ENCODE data around the gene DNAJC2. TPM values are rescaled to one million over a fixed set of nuclear protein-coding genes. Genes with fewer than 3 reads are reported as not detected.
"Not testable (repeated sequence)": the region's sequence is repeated elsewhere in the genome, so short reads cannot be mapped to it uniquely, and the experiment has no call there.

DNAJC2 gene
- total RNA-seq, 1 experiment from 2014 or later, result 71.6 TPM

GRCh38 chr7:103280803-103281155, 63.8 kb downstream of the DNAJC2 start:
- H3K9me3 ChIP-seq; H3K27me3 ChIP-seq (replicated peaks; ENCODE audit: control insufficient read depth, insufficient read depth, low read length); H3K36me3 ChIP-seq (ENCODE audit: control insufficient read depth, insufficient read depth, low read length); H3K4me1 ChIP-seq; intact Hi-C loops (cut with micrococcal nuclease; ENCODE audit: unreplicated experiment); DNase-seq; H3K9me3 Mint-ChIP-seq (ENCODE audit: unreplicated experiment); H3K4me1 Mint-ChIP-seq (ENCODE audit: low read depth, unreplicated experiment); CTCF ChIA-PET; H3K36me3 Mint-ChIP-seq (ENCODE audit: insufficient read depth, unreplicated experiment); H3K27ac Mint-ChIP-seq (ENCODE audit: unreplicated experiment); H3K27me3 Mint-ChIP-seq (ENCODE audit: insufficient read depth, unreplicated experiment); BruUV-seq (replicated peaks); POLR2A ChIA-PET: not testable (repeated sequence)
- peak overlapping the region; percentile 80 for H3K4me3 Mint-ChIP-seq (ENCODE audit: unreplicated experiment)
- peak overlapping the region; percentile 44 for H3K4me3 ChIP-seq (ENCODE audit: low read depth, low read length)

- H3K9me3 Mint-ChIP-seq (ENCODE audit: unreplicated experiment); H3K4me1 Mint-ChIP-seq (ENCODE audit: low read depth, unreplicated experiment); BruUV-seq (replicated peaks); H3K27me3 ChIP-seq (replicated peaks; ENCODE audit: control insufficient read depth, insufficient read depth, low read length); H3K27me3 Mint-ChIP-seq (ENCODE audit: insufficient read depth, unreplicated experiment); H3K36me3 Mint-ChIP-seq (ENCODE audit: insufficient read depth, unreplicated experiment); H3K36me3 ChIP-seq (ENCODE audit: control insufficient read depth, insufficient read depth, low read length); H3K4me1 ChIP-seq; intact Hi-C loops (cut with micrococcal nuclease; ENCODE audit: unreplicated experiment); H3K9me3 ChIP-seq; POLR2A ChIA-PET: not testable (repeated sequence)
- H3K4me3 ChIP-seq (ENCODE audit: low read depth, low read length), result peak overlapping the region; percentile 44
- peak overlapping the region; percentile 5 for H3K27ac Mint-ChIP-seq (ENCODE audit: unreplicated experiment)
- H3K4me3 Mint-ChIP-seq (ENCODE audit: unreplicated experiment), result peak overlapping the region; percentile 80
- CTCF ChIA-PET, result interaction anchor here (0.6 kb wide), 1 partner anchor 181 kb away, joined by 3 read pairs; no protein-coding TSS in a partner anchor
- peak; percentile 71 to 77 for DNase-seq
Measured at GRCh38 chr7:103279963-103280802, 64.4 kb downstream of the DNAJC2 start.

GRCh38 chr7:103279636-103279962, 65.0 kb downstream of the DNAJC2 start:
- H3K9me3 ChIP-seq; intact Hi-C loops (cut with micrococcal nuclease; ENCODE audit: unreplicated experiment); H3K36me3 ChIP-seq (ENCODE audit: control insufficient read depth, insufficient read depth, low read length); H3K27ac Mint-ChIP-seq (ENCODE audit: unreplicated experiment); H3K36me3 Mint-ChIP-seq (ENCODE audit: insufficient read depth, unreplicated experiment); DNase-seq; H3K4me1 Mint-ChIP-seq (ENCODE audit: low read depth, unreplicated experiment); POLR2A ChIA-PET; H3K27me3 ChIP-seq (replicated peaks; ENCODE audit: control insufficient read depth, insufficient read depth, low read length); H3K9me3 Mint-ChIP-seq (ENCODE audit: unreplicated experiment); BruUV-seq (replicated peaks); H3K27me3 Mint-ChIP-seq (ENCODE audit: insufficient read depth, unreplicated experiment); H3K4me1 ChIP-seq: not testable (repeated sequence)
- peak overlapping the region; percentile 44 for H3K4me3 ChIP-seq (ENCODE audit: low read depth, low read length)
- H3K4me3 Mint-ChIP-seq (ENCODE audit: unreplicated experiment), result peak overlapping the region; percentile 80
- CTCF ChIA-PET, result interaction anchor here (0.6 kb wide), 1 partner anchor 181 kb away, joined by 3 read pairs; no protein-coding TSS in a partner anchor

DNA sequence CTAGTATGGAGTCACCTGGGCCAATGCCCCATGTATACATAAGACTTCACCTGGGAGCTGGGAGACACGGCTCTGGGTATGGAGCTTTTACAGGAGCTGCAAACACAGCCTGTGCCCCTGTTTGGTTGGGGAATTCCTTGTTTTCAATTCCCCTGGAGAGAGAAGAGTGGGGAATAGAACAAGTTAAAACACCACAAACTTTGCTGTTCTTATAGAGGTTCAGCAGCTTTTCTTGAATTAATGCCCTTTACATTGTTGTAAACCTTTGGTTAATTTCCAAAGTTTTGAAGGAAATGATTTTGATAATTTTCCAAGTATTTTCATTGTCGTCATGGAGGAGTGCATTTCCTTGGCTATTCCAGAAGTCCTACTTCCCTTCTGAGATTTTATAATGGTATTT, 66.4 kb downstream of the DNAJC2 start:
- H3K4me3 ChIP-seq (ENCODE audit: low read depth, low read length); H3K27ac Mint-ChIP-seq (ENCODE audit: unreplicated experiment); H3K27me3 Mint-ChIP-seq (ENCODE audit: insufficient read depth, unreplicated experiment); H3K4me3 Mint-ChIP-seq (ENCODE audit: unreplicated experiment); H3K4me1 ChIP-seq; H3K36me3 ChIP-seq (ENCODE audit: control insufficient read depth, insufficient read depth, low read length); H3K9me3 ChIP-seq; POLR2A ChIA-PET; intact Hi-C loops (cut with micrococcal nuclease; ENCODE audit: unreplicated experiment); H3K9me3 Mint-ChIP-seq (ENCODE audit: unreplicated experiment); H3K4me1 Mint-ChIP-seq (ENCODE audit: low read depth, unreplicated experiment); H3K27me3 ChIP-seq (replicated peaks; ENCODE audit: control insufficient read depth, insufficient read depth, low read length); BruUV-seq (replicated peaks); CTCF ChIA-PET; DNase-seq; H3K36me3 Mint-ChIP-seq (ENCODE audit: insufficient read depth, unreplicated experiment): not testable (repeated sequence)

DNA sequence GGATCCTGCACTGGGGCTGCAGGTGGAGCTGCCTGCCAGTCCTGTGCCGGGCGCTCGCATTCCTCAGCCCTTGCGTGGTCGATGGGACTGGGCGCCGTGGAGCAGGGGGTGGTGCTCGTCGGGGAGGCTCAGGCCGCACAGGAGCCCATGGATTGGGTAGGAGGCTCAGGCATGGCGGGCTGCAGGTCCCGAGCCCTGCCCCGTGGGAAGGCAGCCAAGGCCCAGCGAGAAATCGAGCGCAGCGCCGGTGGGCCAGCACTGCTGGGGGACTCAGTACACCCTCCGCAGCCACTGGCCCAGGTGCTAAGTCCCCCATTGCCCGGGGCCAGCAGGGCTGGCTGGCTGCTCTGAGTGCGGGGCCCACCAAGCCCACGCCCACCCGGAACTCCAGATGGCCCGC, 69.7 kb downstream of the DNAJC2 start:
- H3K4me1 Mint-ChIP-seq (ENCODE audit: low read depth, unreplicated experiment); H3K36me3 Mint-ChIP-seq (ENCODE audit: insufficient read depth, unreplicated experiment); POLR2A ChIA-PET; DNase-seq; H3K27me3 ChIP-seq (replicated peaks; ENCODE audit: control insufficient read depth, insufficient read depth, low read length); H3K4me1 ChIP-seq; H3K4me3 ChIP-seq (ENCODE audit: low read depth, low read length); BruUV-seq (replicated peaks); H3K9me3 ChIP-seq; H3K27ac Mint-ChIP-seq (ENCODE audit: unreplicated experiment); intact Hi-C loops (cut with micrococcal nuclease; ENCODE audit: unreplicated experiment); CTCF ChIA-PET; H3K9me3 Mint-ChIP-seq (ENCODE audit: unreplicated experiment); H3K36me3 ChIP-seq (ENCODE audit: control insufficient read depth, insufficient read depth, low read length); H3K27me3 Mint-ChIP-seq (ENCODE audit: insufficient read depth, unreplicated experiment); H3K4me3 Mint-ChIP-seq (ENCODE audit: unreplicated experiment): not testable (repeated sequence)

- intact Hi-C loops (cut with micrococcal nuclease; ENCODE audit: unreplicated experiment); POLR2A ChIA-PET; BruUV-seq (replicated peaks); H3K4me3 ChIP-seq (ENCODE audit: low read depth, low read length); H3K27ac Mint-ChIP-seq (ENCODE audit: unreplicated experiment); DNase-seq; H3K27me3 Mint-ChIP-seq (ENCODE audit: insufficient read depth, unreplicated experiment); H3K9me3 Mint-ChIP-seq (ENCODE audit: unreplicated experiment); CTCF ChIA-PET; H3K4me1 Mint-ChIP-seq (ENCODE audit: low read depth, unreplicated experiment); H3K9me3 ChIP-seq; H3K36me3 Mint-ChIP-seq (ENCODE audit: insufficient read depth, unreplicated experiment); H3K4me1 ChIP-seq; H3K36me3 ChIP-seq (ENCODE audit: control insufficient read depth, insufficient read depth, low read length); H3K27me3 ChIP-seq (replicated peaks; ENCODE audit: control insufficient read depth, insufficient read depth, low read length); H3K4me3 Mint-ChIP-seq (ENCODE audit: unreplicated experiment): not testable (repeated sequence)
Measured at GRCh38 chr7:103273374-103273773, 71.2 kb downstream of the DNAJC2 start.

- H3K36me3 ChIP-seq (ENCODE audit: control insufficient read depth, insufficient read depth, low read length); H3K4me1 ChIP-seq; H3K9me3 ChIP-seq; H3K4me3 ChIP-seq (ENCODE audit: low read depth, low read length); H3K4me3 Mint-ChIP-seq (ENCODE audit: unreplicated experiment); POLR2A ChIA-PET; intact Hi-C loops (cut with micrococcal nuclease; ENCODE audit: unreplicated experiment); H3K27ac Mint-ChIP-seq (ENCODE audit: unreplicated experiment); H3K4me1 Mint-ChIP-seq (ENCODE audit: low read depth, unreplicated experiment); H3K27me3 ChIP-seq (replicated peaks; ENCODE audit: control insufficient read depth, insufficient read depth, low read length); H3K36me3 Mint-ChIP-seq (ENCODE audit: insufficient read depth, unreplicated experiment); BruUV-seq (replicated peaks); H3K9me3 Mint-ChIP-seq (ENCODE audit: unreplicated experiment); DNase-seq; CTCF ChIA-PET: not testable (repeated sequence)
- peaks cover 15% of the 10 kb centered on the region for H3K27me3 Mint-ChIP-seq (ENCODE audit: insufficient read depth, unreplicated experiment)
Measured at GRCh38 chr7:103266229-103266628, 78.3 kb downstream of the DNAJC2 start.
